ENCODE results near the gene ENOSF1. TPM values are rescaled to one million over a fixed set of nuclear protein-coding genes. Genes with fewer than 3 reads are reported as not detected.
"Not testable (repeated sequence)": the region's sequence is repeated elsewhere in the genome, so short reads cannot be mapped to it uniquely, and the experiment has no call there.

ENOSF1 gene
- polyA plus RNA-seq, 4 donors, result 68.5 to 101 (median 75.7) TPM

GRCh38 chr18:708096-708495, 4.3 kb downstream of the ENOSF1 start:
- no peak for DNase-seq (ENCODE audit: low read depth in 4 of 4, low spot score in 3 of 4)

DNA sequence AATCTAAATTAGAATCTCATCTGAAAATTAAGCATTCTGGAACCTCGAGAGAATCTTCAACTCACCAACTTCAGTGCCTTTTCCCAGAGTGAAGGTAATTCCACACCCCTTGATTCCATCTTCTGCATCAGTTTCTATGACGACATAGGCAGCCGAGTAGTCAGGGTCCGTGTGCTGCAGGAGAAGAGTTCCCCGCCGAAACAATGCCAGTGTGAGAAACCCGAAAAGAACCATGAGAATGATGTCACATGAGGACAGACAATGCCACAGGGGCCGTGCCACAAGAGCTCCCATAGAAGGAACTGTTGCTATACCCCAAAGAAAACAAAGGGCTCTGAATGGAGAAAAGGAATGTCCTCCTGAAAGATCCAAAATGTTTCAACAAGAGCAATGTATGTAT, 6.0 kb downstream of the ENOSF1 start:
- no peak for DNase-seq (ENCODE audit: low read depth in 4 of 4, low spot score in 3 of 4)

GRCh38 chr18:703213-703967, 9.0 kb downstream of the ENOSF1 start:
- DNase-seq (ENCODE audit: low read depth in 4 of 4, low spot score in 3 of 4), result no peak

GRCh38 chr18:697800-698199, 14.6 kb downstream of the ENOSF1 start:
- peak in 2 of 4 donors; percentile 13 to 20 for DNase-seq (ENCODE audit: low read depth in 4 of 4, low spot score in 3 of 4)

DNA sequence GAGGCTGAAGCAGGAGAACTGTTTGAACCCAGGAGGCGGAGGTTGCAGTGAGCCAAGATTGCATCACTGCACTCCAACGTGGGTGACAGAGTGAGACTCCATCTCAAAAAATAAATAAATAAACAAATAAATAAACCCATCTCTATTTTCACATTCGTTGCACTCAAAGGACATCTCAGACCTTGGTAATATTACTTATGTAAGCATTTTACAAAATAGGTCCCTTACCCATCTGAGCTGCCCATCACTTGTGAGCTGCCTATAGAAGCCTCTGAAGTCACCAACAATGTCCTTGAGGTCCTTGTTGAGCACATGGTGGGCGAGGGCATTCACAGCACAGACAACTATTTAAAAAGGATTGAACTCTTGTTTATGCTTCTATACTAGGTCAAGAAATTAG, 15.4 kb downstream of the ENOSF1 start:
- no peak for DNase-seq (ENCODE audit: low read depth in 4 of 4, low spot score in 3 of 4)

GRCh38 chr18:693466-694187, 18.8 kb downstream of the ENOSF1 start:
- no peak for DNase-seq (ENCODE audit: low read depth in 4 of 4, low spot score in 3 of 4)

DNA sequence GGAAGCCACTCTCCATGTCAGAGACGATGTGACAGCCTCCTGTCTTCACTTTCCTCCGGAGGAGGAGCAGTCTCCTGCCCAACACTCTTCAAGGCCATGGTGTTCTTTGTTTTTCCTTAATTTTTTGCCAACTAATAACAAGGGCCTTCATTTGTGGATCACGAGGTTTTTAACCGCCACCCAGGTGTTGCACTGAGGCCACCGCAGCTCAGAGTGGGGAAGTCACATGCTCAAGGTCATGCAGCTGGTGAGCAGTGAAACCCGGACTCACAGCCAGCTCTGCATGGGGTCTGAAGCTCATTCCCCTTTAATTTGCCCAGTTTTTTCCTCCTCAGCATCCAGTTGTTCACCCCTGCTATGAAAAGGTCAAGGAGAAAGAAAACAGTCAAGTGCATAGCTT, 19.6 kb downstream of the ENOSF1 start:
- DNase-seq (ENCODE audit: low read depth in 4 of 4, low spot score in 3 of 4), result no peak

GRCh38 chr18:688323-688722, 24.1 kb downstream of the ENOSF1 start:
- DNase-seq (ENCODE audit: low read depth in 4 of 4, low spot score in 3 of 4), result no peak

DNA sequence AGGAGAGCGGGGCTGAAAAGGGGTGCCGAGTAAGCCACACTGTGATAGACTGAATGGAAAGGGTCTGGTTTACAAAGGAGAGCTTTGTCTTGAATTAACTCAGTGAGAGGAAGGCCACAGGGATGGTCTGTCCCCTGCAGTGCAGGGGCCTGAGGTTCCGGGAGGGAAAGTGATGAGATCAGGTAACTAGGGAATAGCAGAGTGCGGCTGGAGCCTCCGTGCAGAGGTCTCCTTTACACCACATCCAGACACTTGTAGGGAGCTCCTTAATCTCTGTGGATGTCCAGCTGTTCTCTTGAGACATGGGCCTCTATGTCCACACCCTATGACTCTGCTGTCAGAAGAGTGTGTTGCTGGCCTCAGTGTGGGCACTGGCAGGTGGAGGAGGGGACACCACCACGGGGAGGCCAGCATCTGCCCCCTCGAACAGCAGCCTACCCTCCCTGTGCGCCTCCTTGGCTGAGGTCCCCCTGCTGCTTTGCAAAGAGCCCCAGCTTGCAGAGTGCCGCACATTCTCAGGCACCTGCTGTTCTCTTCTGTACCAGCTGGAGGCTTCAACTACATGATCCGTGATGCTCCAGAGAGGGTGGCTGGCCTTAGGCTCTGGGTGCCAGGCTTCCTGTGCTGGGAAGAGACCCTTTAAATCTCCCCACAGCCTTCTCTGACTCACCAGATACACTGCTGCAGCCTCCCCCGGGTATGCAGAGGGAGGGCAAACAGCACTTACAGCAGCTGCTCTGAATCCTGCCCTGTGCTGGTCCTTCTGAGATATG, 25.9 kb downstream of the ENOSF1 start:
- no peak for DNase-seq (ENCODE audit: low read depth in 4 of 4, low spot score in 3 of 4)

GRCh38 chr18:685438-685837, 27.0 kb downstream of the ENOSF1 start:
- no peak for DNase-seq (ENCODE audit: low read depth in 4 of 4, low spot score in 3 of 4)

DNA sequence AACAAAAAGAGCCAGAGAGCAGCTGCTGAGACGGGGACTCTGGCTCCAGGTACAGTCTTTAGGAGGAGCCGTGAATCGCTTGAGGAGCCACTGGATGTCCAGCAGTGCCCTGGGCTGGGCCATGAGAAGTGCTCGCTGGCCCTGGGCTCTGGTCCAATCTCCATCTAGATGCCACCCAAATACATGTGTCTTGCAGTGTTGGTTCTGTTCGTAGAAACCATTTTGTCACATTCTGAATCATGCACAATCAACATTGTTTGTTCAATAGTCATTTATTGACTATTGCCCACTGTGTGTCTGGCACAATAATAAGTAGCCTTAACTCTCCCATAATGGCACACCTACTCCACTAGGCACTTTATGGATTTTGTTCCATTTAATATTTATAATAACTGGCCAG, 28.9 kb downstream of the ENOSF1 start:
- DNase-seq (ENCODE audit: low read depth in 4 of 4, low spot score in 3 of 4), result no peak

DNA sequence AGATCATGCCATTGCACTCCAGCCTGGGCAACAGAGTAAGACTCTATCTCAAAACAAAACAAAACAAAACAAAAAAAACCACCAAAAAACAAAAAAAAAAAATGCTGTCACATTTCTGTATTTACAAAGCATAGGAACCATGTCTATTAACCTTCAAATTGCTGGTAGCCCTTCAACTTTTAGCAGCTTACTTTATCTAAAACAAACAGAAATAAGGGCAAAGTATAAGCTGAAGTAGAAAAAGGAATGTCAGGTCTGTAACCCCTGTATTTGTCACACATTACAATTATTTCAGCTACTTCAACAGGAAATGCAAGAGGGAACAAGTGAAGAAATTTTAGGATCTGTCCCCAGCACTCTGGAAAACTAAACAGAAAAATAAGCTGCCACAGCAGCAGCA, 29.6 kb downstream of the ENOSF1 start:
- no peak for DNase-seq (ENCODE audit: low read depth in 4 of 4, low spot score in 3 of 4)

DNA sequence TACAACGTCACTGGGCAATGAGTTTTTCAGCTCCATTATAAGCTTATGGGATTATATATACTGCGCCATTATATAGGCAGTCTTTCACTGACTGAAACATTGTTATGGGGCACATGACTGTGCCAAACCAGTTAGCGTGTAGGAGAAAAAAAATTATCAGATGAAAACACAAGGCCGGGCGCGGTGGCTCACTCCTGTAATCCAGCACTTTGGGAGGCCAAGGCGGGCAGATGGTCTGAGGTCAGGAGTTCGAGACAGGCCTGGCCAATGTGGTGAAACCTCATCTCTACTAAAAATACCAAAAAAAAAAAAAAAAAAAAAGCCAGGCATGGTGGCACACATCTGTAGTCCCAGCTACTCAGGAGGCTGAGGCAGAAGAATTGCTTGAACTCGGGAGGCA, 30.0 kb downstream of the ENOSF1 start:
- DNase-seq (ENCODE audit: low read depth in 4 of 4, low spot score in 3 of 4), result not testable (repeated sequence)

- DNase-seq (ENCODE audit: low read depth in 4 of 4, low spot score in 3 of 4), result no peak
These were observed 30.4 kb downstream of the ENOSF1 start for GRCh38 chr18:681985-682384.

DNA sequence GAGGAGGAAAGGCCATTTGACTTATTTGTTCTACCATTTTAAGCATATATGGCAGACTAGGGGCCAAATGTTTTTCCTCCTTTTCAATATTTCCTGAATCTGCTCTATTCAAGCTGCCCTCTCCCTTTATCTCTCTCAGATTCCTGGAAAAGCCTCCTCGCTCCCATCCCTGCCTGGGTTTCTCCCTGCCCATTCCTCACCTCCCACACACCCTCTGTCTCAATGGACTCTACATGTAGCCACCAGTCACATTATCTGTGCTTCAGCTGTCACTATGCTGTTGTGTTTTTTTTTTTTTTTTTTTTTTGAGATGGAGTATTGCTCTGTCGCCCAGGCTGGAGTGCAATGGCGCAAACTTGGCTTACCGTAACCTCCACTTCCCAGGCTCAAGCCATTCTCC, 32.0 kb downstream of the ENOSF1 start:
- no peak for DNase-seq (ENCODE audit: low read depth in 4 of 4, low spot score in 3 of 4)

GRCh38 chr18:679516-679915, 32.9 kb downstream of the ENOSF1 start:
- no peak for DNase-seq (ENCODE audit: low read depth in 4 of 4, low spot score in 3 of 4)

DNA sequence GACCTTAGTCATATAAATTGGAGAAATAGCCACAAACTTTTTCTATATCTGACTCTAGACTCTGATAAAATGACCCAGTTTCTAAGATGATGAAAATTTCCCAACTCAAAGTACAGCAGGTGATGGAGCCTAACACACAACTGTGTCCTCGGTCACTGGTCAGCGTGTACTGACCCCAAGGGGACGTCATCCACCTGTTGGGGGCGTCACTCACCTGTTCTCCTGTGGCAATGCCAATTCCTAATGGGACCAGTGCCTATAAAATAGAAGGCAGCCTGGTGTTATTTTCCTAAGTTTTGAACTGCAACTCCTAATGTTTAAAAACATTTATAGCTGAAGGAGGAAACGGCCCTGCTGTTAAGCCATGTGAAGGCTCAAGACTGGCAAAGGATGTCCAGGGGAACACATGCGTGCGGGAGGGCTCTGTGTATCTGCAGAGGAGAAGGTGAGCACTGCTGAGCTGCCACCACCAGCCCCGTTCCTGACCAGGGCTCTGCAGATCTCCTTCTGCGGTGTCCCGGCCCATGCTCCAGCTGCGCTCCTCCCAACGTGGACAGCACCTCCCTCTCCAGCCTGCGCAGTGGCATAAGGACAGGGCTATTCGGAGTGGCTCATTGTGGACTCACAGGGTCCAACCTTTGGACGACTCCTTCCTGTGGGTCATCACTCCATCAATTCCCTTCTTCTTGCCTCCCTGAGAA, 33.8 kb downstream of the ENOSF1 start:
- no peak for DNase-seq (ENCODE audit: low read depth in 4 of 4, low spot score in 3 of 4)

DNA sequence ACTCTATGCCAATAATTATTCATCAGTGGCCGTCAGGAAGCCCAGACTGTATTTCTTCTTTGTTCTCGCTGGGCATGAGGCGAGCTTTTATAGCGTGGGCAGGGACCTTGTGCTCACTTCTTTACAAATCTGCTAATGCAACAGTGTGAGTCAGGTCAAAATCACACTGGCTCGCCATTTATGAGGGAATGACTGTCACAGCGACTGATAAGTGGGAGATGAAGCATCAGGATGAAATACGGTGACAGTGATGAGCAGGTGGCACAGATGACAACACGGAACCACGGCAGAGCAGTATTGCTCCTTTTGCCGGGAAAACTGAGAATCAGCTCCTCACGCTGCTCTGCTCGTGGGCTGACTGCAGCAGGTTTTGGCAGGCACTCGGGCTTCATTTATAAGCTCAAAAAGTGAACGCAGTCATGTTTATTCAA, 34.5 kb downstream of the ENOSF1 start:
- DNase-seq (ENCODE audit: low read depth in 4 of 4, low spot score in 3 of 4), result no peak

DNA sequence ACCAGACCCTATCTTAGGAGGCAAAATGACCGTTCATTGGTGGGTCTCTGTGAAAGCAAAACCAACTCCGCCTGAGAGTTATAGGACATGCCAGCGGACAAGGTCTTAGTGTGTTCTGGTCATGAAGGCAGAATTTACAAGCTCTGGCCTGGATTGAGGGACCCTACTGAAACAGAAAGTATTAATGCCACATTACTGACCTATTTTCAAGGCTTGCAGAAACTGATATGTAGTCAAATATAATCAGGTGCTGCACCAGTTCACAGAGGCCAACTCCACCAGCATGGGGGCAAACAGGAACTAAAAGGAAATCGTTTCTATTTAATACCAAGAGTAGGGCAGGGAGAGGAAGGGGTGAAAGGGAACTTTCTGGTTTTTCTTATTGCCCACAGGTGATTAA, 35.3 kb downstream of the ENOSF1 start:
- DNase-seq (ENCODE audit: low read depth in 4 of 4, low spot score in 3 of 4), result no peak

- no peak for DNase-seq (ENCODE audit: low read depth in 4 of 4, low spot score in 3 of 4)
These were observed 35.7 kb downstream of the ENOSF1 start for GRCh38 chr18:676736-677135.

DNA sequence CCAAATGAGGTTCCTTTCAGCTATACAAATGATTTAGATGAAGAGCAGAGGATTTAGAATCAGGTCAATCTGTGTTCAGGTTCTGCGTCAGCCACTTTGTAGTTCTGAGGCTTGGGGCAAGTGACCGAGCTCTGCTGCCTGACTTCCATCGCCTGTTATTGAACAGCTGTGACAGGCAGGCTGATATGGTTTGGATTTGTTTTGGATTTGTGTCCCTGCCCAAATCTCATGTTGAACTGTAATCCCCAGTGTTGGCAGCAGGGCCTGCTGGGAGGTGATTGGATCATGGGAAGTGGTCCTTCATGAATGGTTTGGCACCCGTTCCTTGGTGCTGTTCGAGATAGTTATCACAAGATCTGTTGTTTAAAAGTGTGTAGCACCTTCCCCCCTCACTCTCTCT, 36.4 kb downstream of the ENOSF1 start:
- no peak for DNase-seq (ENCODE audit: low read depth in 4 of 4, low spot score in 3 of 4)

Data from right renal pelvis (tissue), 4 donors.